Gastroesophageal sphincter (tissue), 4 donors: Measurements from ENCODE around the gene PKIG. TPM values are rescaled to one million over a fixed set of nuclear protein-coding genes. Genes with fewer than 3 reads are reported as not detected.

Experiments
- ATAC-seq: fragments of 150-250 bp; one replicate; pipeline ENCODE4 v1.9.1; 2016; ENCODE audit warnings: mild to moderate bottlenecking, moderate library complexity
- H3K27ac ChIP-seq, 4 donors: fragments of 200-600 bp; sonication (generic) in 3 of 4; 1 replicate in 3 of 4; 2 replicates in 1 of 4; pipeline ENCODE4 v1.5.1; 2016 to 2019
- H3K27me3 ChIP-seq: fragments of 200-600 bp; sonication (generic); one replicate; pipeline ENCODE4 v1.5.1; 2019
- H3K36me3 ChIP-seq, 2 donors: fragments of 200-600 bp; sonication (generic); one replicate each; pipeline ENCODE4 v1.5.1; 2019; ENCODE audit warnings: control low read depth in 1 of 2
- H3K4me1 ChIP-seq, 3 donors: fragments of 200-600 bp; sonication (generic); 1 replicate in 2 of 3; 2 replicates in 1 of 3; pipeline ENCODE4 v1.5.1; 2016 to 2019; ENCODE audit warnings: control low read depth in 2 of 3
- H3K4me3 ChIP-seq, 2 donors: fragments of 200-600 bp; sonication (generic); one replicate each; pipeline ENCODE4 v1.5.1; 2019; ENCODE audit warnings: mild to moderate bottlenecking in 1 of 2, moderate library complexity in 1 of 2
- H3K9me3 ChIP-seq, 3 donors: fragments of 200-600 bp; sonication (generic); one replicate each; pipeline ENCODE4 v1.5.1; 2017 to 2019; ENCODE audit warnings: control low read depth in 2 of 3
- EP300 ChIP-seq: sonication (generic); formaldehyde crosslinking; IDR thresholded peaks from one replicate; pipeline ENCODE4 v1.6.1; 2017; ENCODE audit warnings: antibody characterized with exemption, mild to moderate bottlenecking
- POLR2A ChIP-seq, 2 donors: fragments of 450-650 bp; IDR thresholded peaks; one replicate each; pipeline ENCODE4 v1.6.1; 2017; ENCODE audit warnings: antibody characterized with exemption in 2 of 2, mild to moderate bottlenecking in 2 of 2, moderate library complexity in 1 of 2
- POLR2AphosphoS5 ChIP-seq: sonication (generic); formaldehyde crosslinking; IDR thresholded peaks from one replicate; pipeline ENCODE4 v1.6.1; 2017; ENCODE audit warnings: antibody characterized with exemption
- WGBS, 2 donors: methylation state at CpG; one replicate each; pipeline ENCODE4 v1.1.5; 2018; ENCODE audit warnings: low coverage in 1 of 2; 5-methylcytosine and 5-hydroxymethylcytosine counted together
- total RNA-seq, 4 donors: library from RNA; depleted of rRNA; stranded (reverse); fragments of >200 nt; gene quantifications; one replicate each; pipeline ENCODE4 v1.1.0, GENCODE V29; 2016
- TF ChIP-seq, protein P1 (sequence below), 4 experiments: fragments of 200-600 bp in 2 of 4; fragments of 450-650 bp in 2 of 4; sonication (generic) in 1 of 4; IDR thresholded peaks; one replicate each; pipeline ENCODE4 v1.5.1; 2017 to 2019; ENCODE audit warnings: antibody characterized with exemption in 4 of 4, mild to moderate bottlenecking in 2 of 4, moderate library complexity in 2 of 4

PKIG gene
- total RNA-seq, result 100 to 1,000 TPM; 241 to 418 (median 291) TPM

DNA sequence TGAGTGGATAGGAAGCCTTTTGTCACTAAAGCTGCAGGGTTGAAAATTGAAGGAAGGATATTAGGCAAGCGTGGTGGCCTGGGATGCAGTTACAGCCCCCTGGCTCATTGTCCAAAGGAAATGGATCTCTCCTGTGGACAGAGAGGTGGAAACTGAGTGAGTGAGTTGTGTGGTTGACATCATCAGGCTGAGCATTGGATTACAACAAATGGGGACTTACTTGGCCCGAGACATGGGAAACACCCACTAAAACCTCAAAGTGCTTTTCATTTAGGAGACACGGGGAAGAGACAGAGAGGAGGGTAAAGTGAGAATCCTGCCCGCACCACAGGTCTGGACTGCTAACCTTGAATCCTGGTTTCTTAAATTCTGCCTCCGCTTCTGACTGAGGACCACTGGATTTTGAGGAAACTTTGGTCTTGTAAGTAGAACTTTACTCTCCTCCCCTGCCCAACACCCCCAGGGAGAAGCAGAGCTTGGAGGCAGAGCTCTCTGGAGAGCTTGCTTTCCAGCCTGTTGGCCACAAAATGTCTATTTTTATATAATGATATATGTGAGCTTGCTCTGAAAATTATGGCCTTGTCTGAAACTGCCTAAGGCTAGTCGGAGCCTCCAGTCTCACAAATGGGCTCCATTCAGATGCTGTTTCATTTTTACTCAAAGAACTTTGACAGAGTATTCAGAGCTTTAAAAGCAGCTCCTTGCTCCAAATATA, at the start of gene PKIG:
TSS of gene PKIG (plus strand) at position 269 of the 715 bp plus-strand sequence. CDS start 31,978 bp downstream, outside the sequence.
- Histone ChIP-seq H3K4me1 (peaks cover 13 to 97% (median 40%) of the 10 kb centered on the region in 3 donors), H3K27ac (peak within 1 kb of the TSS; percentile 85 to 99 (median 87)), H3K36me3 (no peaks in the 10 kb centered on the region), H3K4me3 (peak within 1 kb of the TSS; percentile 50 to 91), H3K27me3 (no peaks in the 10 kb centered on the region), H3K9me3 (no peaks in the 10 kb centered on the region)
- TF ChIP-seq POLR2AphosphoS5, result peak; percentile 66
- TF ChIP-seq EP300, result no peak
- TF ChIP-seq, protein P1, sequence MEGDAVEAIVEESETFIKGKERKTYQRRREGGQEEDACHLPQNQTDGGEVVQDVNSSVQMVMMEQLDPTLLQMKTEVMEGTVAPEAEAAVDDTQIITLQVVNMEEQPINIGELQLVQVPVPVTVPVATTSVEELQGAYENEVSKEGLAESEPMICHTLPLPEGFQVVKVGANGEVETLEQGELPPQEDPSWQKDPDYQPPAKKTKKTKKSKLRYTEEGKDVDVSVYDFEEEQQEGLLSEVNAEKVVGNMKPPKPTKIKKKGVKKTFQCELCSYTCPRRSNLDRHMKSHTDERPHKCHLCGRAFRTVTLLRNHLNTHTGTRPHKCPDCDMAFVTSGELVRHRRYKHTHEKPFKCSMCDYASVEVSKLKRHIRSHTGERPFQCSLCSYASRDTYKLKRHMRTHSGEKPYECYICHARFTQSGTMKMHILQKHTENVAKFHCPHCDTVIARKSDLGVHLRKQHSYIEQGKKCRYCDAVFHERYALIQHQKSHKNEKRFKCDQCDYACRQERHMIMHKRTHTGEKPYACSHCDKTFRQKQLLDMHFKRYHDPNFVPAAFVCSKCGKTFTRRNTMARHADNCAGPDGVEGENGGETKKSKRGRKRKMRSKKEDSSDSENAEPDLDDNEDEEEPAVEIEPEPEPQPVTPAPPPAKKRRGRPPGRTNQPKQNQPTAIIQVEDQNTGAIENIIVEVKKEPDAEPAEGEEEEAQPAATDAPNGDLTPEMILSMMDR (IDR thresholded peaks at IDR 0.05), result no peak
- peak; percentile 51 to 58 for TF ChIP-seq POLR2A (IDR thresholded peaks at IDR 0.05)
- peak; percentile 88 for ATAC-seq
- 8 to 26% methylated on average over 4 to 6 of the region's 6 CpGs for WGBS, 2 donors

DNA sequence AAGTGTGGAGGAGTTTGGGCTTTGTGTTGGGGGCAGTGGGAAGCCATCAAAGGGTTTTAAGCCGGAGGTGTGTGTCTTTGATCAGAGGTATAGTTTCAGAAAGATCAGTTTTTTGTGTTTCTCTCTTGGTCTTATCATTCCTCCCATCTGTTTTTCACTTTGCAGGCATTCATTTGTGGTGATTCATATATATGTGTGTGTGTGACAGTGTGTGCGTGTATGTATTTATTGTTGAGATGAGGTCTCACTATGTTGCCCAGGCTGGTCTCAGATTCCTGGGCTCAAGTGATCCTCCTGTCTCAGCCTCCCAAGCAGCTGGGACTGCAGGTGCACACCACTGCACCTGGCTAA, 49.4 kb upstream of the PKIG start:
- H3K4me1 ChIP-seq, result peaks cover 0 to 53% (median 0%) of the 10 kb centered on the region in 3 donors
- ATAC-seq, result no peak
- whole genome bisulfite sequencing, 2 donors, result 67 to 71% methylated on average over 2 of the region's 2 CpGs

DNA sequence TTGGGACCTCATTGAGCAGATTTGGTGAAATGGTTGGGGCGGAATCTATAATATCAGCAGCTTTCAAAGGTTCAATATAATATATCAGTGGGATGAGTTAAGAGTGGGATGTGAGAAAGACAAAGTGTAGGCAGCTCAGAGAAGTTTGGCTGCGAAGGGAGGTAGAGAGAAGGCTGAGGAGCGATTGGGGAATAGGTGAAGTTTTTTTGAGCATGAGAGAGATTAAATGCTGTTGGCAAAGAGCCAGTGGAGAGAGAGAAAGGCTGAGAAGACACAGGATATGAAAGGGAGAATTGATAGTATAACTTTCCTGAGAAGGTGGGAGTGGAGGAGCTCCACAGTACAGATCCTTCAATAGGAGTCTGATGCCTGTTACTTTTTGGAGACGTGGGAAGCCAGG, 48.5 kb upstream of the PKIG start:
- no peak for ATAC-seq
- H3K36me3 ChIP-seq, result no peaks in the 10 kb centered on the region
- no peaks in the 10 kb centered on the region for H3K9me3 ChIP-seq
- TF ChIP-seq POLR2AphosphoS5, result no peak
- no peak for TF ChIP-seq EP300
- TF ChIP-seq, protein P1 (IDR thresholded peaks at IDR 0.05), result no peak
- no peak for TF ChIP-seq POLR2A (IDR thresholded peaks at IDR 0.05)
- 29 to 55% methylated on average over 4 of the region's 4 CpGs for WGBS, 2 donors
- H3K4me1 ChIP-seq, result peaks cover 0 to 63% (median 0%) of the 10 kb centered on the region in 3 donors
- H3K27me3 ChIP-seq, result no peaks in the 10 kb centered on the region
- H3K4me3 ChIP-seq, result no peak overlapping the region
- peak overlapping the region in 3 of 4 donors; percentile 55 to 92 (median 89) for H3K27ac ChIP-seq

More for the DNA sequence above, 49.4 kb upstream of the PKIG start:
- H3K27me3 ChIP-seq, result no peaks in the 10 kb centered on the region
- H3K9me3 ChIP-seq, result no peaks in the 10 kb centered on the region
- no peaks in the 10 kb centered on the region for H3K36me3 ChIP-seq
- H3K27ac ChIP-seq, result peak overlapping the region; percentile 57 to 92 (median 86)
- H3K4me3 ChIP-seq, result peak overlapping the region; percentile 61 to 87
- TF ChIP-seq POLR2A (IDR thresholded peaks at IDR 0.05) (no peak), EP300 (no peak), POLR2AphosphoS5 (no peak)
- TF ChIP-seq, protein P1 (IDR thresholded peaks at IDR 0.05), result no peak

DNA sequence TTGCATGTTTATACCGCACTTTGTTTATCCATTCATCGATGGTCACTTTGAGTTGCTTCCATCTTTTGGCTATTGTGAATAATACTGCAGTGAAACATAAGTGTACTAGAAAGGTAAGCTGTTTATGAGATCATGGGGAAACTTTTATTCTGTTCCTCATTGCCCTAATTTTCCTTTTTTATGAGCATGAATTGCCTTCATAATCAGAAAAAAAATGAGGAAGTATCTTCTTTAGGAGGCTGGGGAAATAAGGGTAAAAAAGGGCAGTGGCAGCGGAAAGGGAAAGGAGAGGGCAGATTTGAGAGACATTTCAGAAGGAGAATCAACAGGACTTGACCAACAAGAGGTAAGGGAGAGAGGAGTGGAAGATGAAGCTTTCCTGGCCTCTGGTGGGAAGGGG, 46.2 kb upstream of the PKIG start:
- Histone ChIP-seq H3K27me3 (no peaks in the 10 kb centered on the region), H3K4me3 (no peak overlapping the region), H3K4me1 (peaks cover 0 to 81% (median 4%) of the 10 kb centered on the region in 3 donors), H3K9me3 (no peaks in the 10 kb centered on the region), H3K27ac (peak overlapping the region; percentile 24 to 92 (median 81)), H3K36me3 (no peaks in the 10 kb centered on the region)
- TF ChIP-seq POLR2A (IDR thresholded peaks at IDR 0.05) (no peak), POLR2AphosphoS5 (no peak), EP300 (no peak)
- TF ChIP-seq, protein P1 (IDR thresholded peaks at IDR 0.05), result no peak
- ATAC-seq, result no peak
- WGBS, 2 donors, result 49 to 56% methylated on average over 3 of the region's 3 CpGs

DNA sequence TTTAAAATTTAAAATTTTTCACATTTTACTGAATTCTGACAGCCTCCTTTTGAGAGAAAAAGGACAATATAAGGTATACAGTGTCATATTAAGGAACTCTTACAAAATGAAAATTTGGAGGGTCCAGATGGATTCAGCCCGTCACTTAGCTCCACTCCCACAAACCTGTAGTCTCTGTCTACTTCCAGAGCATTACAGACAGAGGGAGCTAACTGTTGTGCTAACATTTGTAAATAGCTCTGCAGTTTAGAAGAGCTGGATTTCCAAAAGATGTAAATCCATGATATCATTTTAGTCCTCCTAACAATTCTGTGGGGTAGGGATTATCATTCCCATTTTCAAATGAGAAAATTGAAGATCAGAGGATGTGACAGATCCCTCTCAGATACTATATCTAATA, 44.4 kb upstream of the PKIG start:
- H3K9me3 ChIP-seq, result no peaks in the 10 kb centered on the region
- peaks cover 0 to 87% (median 12%) of the 10 kb centered on the region in 3 donors for H3K4me1 ChIP-seq
- H3K36me3 ChIP-seq, result no peaks in the 10 kb centered on the region
- no peak overlapping the region for H3K4me3 ChIP-seq
- ATAC-seq, result peak; percentile 37
- no peaks in the 10 kb centered on the region for H3K27me3 ChIP-seq
- 53% methylated on average over 1 of the region's 1 CpG; no CpG with 5 or more reads in 1 of the 2 donors for WGBS, 2 donors
- no peak for TF ChIP-seq EP300
- TF ChIP-seq, protein P1 (IDR thresholded peaks at IDR 0.05), result peak; percentile 11 to 54 (median 40)
- peak overlapping the region in 3 of 4 donors; percentile 7 to 92 (median 89) for H3K27ac ChIP-seq
